ENCODE measurements around the gene FLAD1.
A peak's percentile ranks its signal among the peaks of the same experiment; 100 is the strongest.

Gene FLAD1

GRCh38 chr1:155009221-155009711, 26.1 kb downstream of the FLAD1 start:
- Mint-ChIP-seq H3K4me3 (peak overlapping the region; percentile 57), H3K4me1 (ENCODE audit: low read depth) (peaks cover 83% of the 10 kb centered on the region), H3K9me3 (no peaks in the 10 kb centered on the region), H3K27ac (peak overlapping the region; percentile 58), H3K27me3 (no peaks in the 10 kb centered on the region), H3K36me3 (ENCODE audit: low read depth) (no peaks in the 10 kb centered on the region)

- H3K4me3 Mint-ChIP-seq: peak overlapping the region; percentile 57
- no peaks in the 10 kb centered on the region for H3K36me3 Mint-ChIP-seq (ENCODE audit: low read depth)
- peak overlapping the region; percentile 58 for H3K27ac Mint-ChIP-seq
- no peaks in the 10 kb centered on the region for H3K9me3 Mint-ChIP-seq
- no peaks in the 10 kb centered on the region for H3K27me3 Mint-ChIP-seq
- H3K4me1 Mint-ChIP-seq (ENCODE audit: low read depth): peaks cover 82% of the 10 kb centered on the region
Measured at GRCh38 chr1:155009742-155010141, 26.6 kb downstream of the FLAD1 start.

- no peaks in the 10 kb centered on the region for H3K36me3 Mint-ChIP-seq (ENCODE audit: low read depth)
- peak overlapping the region; percentile 57 for H3K4me3 Mint-ChIP-seq
- H3K27me3 Mint-ChIP-seq: no peaks in the 10 kb centered on the region
- H3K9me3 Mint-ChIP-seq: no peaks in the 10 kb centered on the region
- H3K4me1 Mint-ChIP-seq (ENCODE audit: low read depth): peaks cover 77% of the 10 kb centered on the region
- H3K27ac Mint-ChIP-seq: peak overlapping the region; percentile 58
Measured at GRCh38 chr1:155010211-155010918, 27.2 kb downstream of the FLAD1 start.

GRCh38 chr1:155011004-155011416, 27.9 kb downstream of the FLAD1 start:
- H3K27ac Mint-ChIP-seq: no peak overlapping the region
- H3K4me1 Mint-ChIP-seq (ENCODE audit: low read depth): peaks cover 77% of the 10 kb centered on the region
- no peak overlapping the region for H3K4me3 Mint-ChIP-seq
- peaks cover 6% of the 10 kb centered on the region for H3K36me3 Mint-ChIP-seq (ENCODE audit: low read depth)
- no peaks in the 10 kb centered on the region for H3K27me3 Mint-ChIP-seq
- no peaks in the 10 kb centered on the region for H3K9me3 Mint-ChIP-seq

- no peak overlapping the region for H3K4me3 Mint-ChIP-seq
- H3K9me3 Mint-ChIP-seq: no peaks in the 10 kb centered on the region
- H3K27me3 Mint-ChIP-seq: no peaks in the 10 kb centered on the region
- no peak overlapping the region for H3K27ac Mint-ChIP-seq
- H3K36me3 Mint-ChIP-seq (ENCODE audit: low read depth): peaks cover 7% of the 10 kb centered on the region
- H3K4me1 Mint-ChIP-seq (ENCODE audit: low read depth): peaks cover 77% of the 10 kb centered on the region
Measured at GRCh38 chr1:155011437-155012025, 28.4 kb downstream of the FLAD1 start.

- peaks cover 7% of the 10 kb centered on the region for H3K36me3 Mint-ChIP-seq (ENCODE audit: low read depth)
- H3K4me1 Mint-ChIP-seq (ENCODE audit: low read depth): peaks cover 77% of the 10 kb centered on the region
- no peak overlapping the region for H3K27ac Mint-ChIP-seq
- H3K9me3 Mint-ChIP-seq: no peaks in the 10 kb centered on the region
- no peak overlapping the region for H3K4me3 Mint-ChIP-seq
- no peaks in the 10 kb centered on the region for H3K27me3 Mint-ChIP-seq
Measured at GRCh38 chr1:155012026-155012546, 28.9 kb downstream of the FLAD1 start.

GRCh38 chr1:155012776-155013602, 29.8 kb downstream of the FLAD1 start:
- Mint-ChIP-seq H3K4me3 (peak overlapping the region; percentile 22), H3K9me3 (no peaks in the 10 kb centered on the region), H3K36me3 (ENCODE audit: low read depth) (peaks cover 7% of the 10 kb centered on the region), H3K27ac (peak overlapping the region; percentile 42), H3K4me1 (ENCODE audit: low read depth) (peaks cover 79% of the 10 kb centered on the region), H3K27me3 (no peaks in the 10 kb centered on the region)

- H3K27me3 Mint-ChIP-seq: no peaks in the 10 kb centered on the region
- peaks cover 80% of the 10 kb centered on the region for H3K4me1 Mint-ChIP-seq (ENCODE audit: low read depth)
- H3K4me3 Mint-ChIP-seq: no peak overlapping the region
- H3K9me3 Mint-ChIP-seq: no peaks in the 10 kb centered on the region
- no peak overlapping the region for H3K27ac Mint-ChIP-seq
- peaks cover 7% of the 10 kb centered on the region for H3K36me3 Mint-ChIP-seq (ENCODE audit: low read depth)
Measured at GRCh38 chr1:155013632-155014031, 30.5 kb downstream of the FLAD1 start.

- H3K27ac Mint-ChIP-seq: no peak overlapping the region
- no peaks in the 10 kb centered on the region for H3K9me3 Mint-ChIP-seq
- peaks cover 75% of the 10 kb centered on the region for H3K4me1 Mint-ChIP-seq (ENCODE audit: low read depth)
- peaks cover 7% of the 10 kb centered on the region for H3K36me3 Mint-ChIP-seq (ENCODE audit: low read depth)
- no peaks in the 10 kb centered on the region for H3K27me3 Mint-ChIP-seq
- no peak overlapping the region for H3K4me3 Mint-ChIP-seq
Measured at GRCh38 chr1:155014709-155015508, 31.8 kb downstream of the FLAD1 start.

GRCh38 chr1:155015527-155016230, 32.5 kb downstream of the FLAD1 start:
- H3K36me3 Mint-ChIP-seq (ENCODE audit: low read depth): peaks cover 7% of the 10 kb centered on the region
- H3K27me3 Mint-ChIP-seq: no peaks in the 10 kb centered on the region
- peak overlapping the region; percentile 67 for H3K27ac Mint-ChIP-seq
- H3K4me1 Mint-ChIP-seq (ENCODE audit: low read depth): peaks cover 70% of the 10 kb centered on the region
- no peak overlapping the region for H3K4me3 Mint-ChIP-seq
- no peaks in the 10 kb centered on the region for H3K9me3 Mint-ChIP-seq

- Mint-ChIP-seq H3K4me1 (ENCODE audit: low read depth) (peaks cover 63% of the 10 kb centered on the region), H3K36me3 (ENCODE audit: low read depth) (peaks cover 7% of the 10 kb centered on the region), H3K27ac (peak overlapping the region; percentile 67), H3K4me3 (peak overlapping the region; percentile 17), H3K9me3 (no peaks in the 10 kb centered on the region), H3K27me3 (no peaks in the 10 kb centered on the region)
Measured at GRCh38 chr1:155016231-155016831, 33.2 kb downstream of the FLAD1 start.

- peak overlapping the region; percentile 28 for H3K27ac Mint-ChIP-seq
- H3K36me3 Mint-ChIP-seq (ENCODE audit: low read depth): peaks cover 7% of the 10 kb centered on the region
- no peaks in the 10 kb centered on the region for H3K27me3 Mint-ChIP-seq
- H3K9me3 Mint-ChIP-seq: no peaks in the 10 kb centered on the region
- H3K4me1 Mint-ChIP-seq (ENCODE audit: low read depth): peaks cover 57% of the 10 kb centered on the region
- peak overlapping the region; percentile 69 for H3K4me3 Mint-ChIP-seq
Measured at GRCh38 chr1:155017041-155017945, 34.1 kb downstream of the FLAD1 start.

GRCh38 chr1:155017946-155018316, 34.8 kb downstream of the FLAD1 start:
- no peaks in the 10 kb centered on the region for H3K9me3 Mint-ChIP-seq
- H3K4me1 Mint-ChIP-seq (ENCODE audit: low read depth): peaks cover 50% of the 10 kb centered on the region
- peak overlapping the region; percentile 28 for H3K27ac Mint-ChIP-seq
- H3K36me3 Mint-ChIP-seq (ENCODE audit: low read depth): peaks cover 7% of the 10 kb centered on the region
- H3K4me3 Mint-ChIP-seq: peak overlapping the region; percentile 69
- no peaks in the 10 kb centered on the region for H3K27me3 Mint-ChIP-seq
